ENCODE results near the gene NTM. TPM values are rescaled to one million over a fixed set of nuclear protein-coding genes. Genes with fewer than 3 reads are reported as not detected.

Gene NTM
- total RNA-seq, 4 donors from 2014 or later = 1.4 to 5.7 TPM; not detected in 2

DNA sequence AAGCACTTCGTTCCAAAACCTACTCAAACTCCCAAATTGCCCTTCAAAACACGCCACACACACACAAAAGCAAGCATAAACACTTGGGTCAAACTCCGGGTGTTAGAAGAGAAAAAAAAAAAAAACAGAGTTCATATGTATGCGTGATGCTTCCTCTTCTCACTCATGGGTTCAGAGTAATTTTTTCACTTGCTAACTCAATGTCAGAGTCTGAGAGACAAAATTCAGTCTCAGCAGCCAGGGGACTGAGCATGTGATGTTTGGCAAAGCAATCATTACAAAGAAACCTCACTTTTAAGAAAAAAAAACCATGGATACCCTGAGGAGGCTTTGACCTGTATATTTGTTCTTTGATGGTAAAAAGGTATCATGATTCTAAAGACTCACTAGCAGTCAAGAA, 461.7 kb downstream of the NTM start:
- no peak for TF ChIP-seq POLR2A (IDR thresholded peaks at IDR 0.05)
- TF ChIP-seq, protein P1, sequence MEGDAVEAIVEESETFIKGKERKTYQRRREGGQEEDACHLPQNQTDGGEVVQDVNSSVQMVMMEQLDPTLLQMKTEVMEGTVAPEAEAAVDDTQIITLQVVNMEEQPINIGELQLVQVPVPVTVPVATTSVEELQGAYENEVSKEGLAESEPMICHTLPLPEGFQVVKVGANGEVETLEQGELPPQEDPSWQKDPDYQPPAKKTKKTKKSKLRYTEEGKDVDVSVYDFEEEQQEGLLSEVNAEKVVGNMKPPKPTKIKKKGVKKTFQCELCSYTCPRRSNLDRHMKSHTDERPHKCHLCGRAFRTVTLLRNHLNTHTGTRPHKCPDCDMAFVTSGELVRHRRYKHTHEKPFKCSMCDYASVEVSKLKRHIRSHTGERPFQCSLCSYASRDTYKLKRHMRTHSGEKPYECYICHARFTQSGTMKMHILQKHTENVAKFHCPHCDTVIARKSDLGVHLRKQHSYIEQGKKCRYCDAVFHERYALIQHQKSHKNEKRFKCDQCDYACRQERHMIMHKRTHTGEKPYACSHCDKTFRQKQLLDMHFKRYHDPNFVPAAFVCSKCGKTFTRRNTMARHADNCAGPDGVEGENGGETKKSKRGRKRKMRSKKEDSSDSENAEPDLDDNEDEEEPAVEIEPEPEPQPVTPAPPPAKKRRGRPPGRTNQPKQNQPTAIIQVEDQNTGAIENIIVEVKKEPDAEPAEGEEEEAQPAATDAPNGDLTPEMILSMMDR (IDR thresholded peaks at IDR 0.05) = no peak
- no peak for DNase-seq
- no peaks in the 10 kb centered on the region for H3K9me3 ChIP-seq
- no peaks in the 10 kb centered on the region for H3K27me3 ChIP-seq
- intact Hi-C loops (cut with DNase I; ENCODE audit: low total_unique reads) = no loop called here
- no peak overlapping the region for H3K4me3 ChIP-seq
- H3K36me3 ChIP-seq = no peaks in the 10 kb centered on the region
- H3K4me1 ChIP-seq = no peaks in the 10 kb centered on the region
- H3K27ac ChIP-seq = no peak overlapping the region

DNA sequence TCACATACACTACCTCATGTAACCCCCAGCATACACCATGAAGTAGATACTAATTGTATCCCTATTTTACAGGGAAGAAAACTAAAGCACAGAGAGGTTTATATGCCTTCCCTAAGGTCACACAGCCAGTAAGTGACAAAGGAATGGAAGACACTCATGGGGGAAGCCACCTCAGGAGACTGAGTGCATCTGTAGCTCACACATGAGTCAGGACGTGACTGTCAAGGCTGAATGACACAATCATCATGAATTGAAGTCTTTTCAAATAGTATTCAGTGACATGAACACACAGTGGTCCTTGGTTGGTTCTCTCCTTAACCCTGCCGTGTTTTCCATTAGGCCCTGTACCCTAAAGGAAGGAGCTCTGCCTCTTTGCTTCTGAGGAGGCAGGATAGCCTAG, 463.0 kb downstream of the NTM start:
- intact Hi-C loops (cut with DNase I; ENCODE audit: low total_unique reads) = no loop called here
- H3K36me3 ChIP-seq = no peaks in the 10 kb centered on the region
- no peak for DNase-seq
- H3K4me1 ChIP-seq = no peaks in the 10 kb centered on the region
- no peaks in the 10 kb centered on the region for H3K9me3 ChIP-seq
- H3K4me3 ChIP-seq = no peak overlapping the region
- H3K27me3 ChIP-seq = no peaks in the 10 kb centered on the region
- no peak overlapping the region for H3K27ac ChIP-seq
- TF ChIP-seq, protein P1 (IDR thresholded peaks at IDR 0.05) = no peak
- no peak for TF ChIP-seq POLR2A (IDR thresholded peaks at IDR 0.05)

DNA sequence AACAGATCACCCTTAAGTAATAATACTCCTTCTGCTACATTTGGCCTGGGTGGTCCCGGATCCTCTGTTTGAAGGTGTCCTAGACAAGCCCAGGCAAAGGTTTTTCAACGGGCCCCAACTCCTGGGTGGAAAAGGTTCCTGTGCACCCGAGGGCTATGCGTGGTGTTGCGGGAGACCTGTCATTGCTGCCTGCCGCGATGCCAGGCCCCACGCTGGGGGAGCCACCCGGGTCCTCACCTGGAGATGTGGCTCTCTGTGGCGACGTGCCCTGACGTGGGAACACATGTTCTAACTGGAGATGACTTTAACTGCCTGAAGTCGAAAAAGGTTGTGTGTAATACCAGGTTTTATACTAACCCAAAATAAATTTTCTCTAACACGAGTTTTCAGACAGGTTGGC, 467.1 kb downstream of the NTM start:
- no peak overlapping the region for H3K4me3 ChIP-seq
- intact Hi-C loops (cut with DNase I; ENCODE audit: low total_unique reads) = no loop called here
- no peak for DNase-seq
- no peak for TF ChIP-seq POLR2A (IDR thresholded peaks at IDR 0.05)
- TF ChIP-seq, protein P1 (IDR thresholded peaks at IDR 0.05) = no peak
- H3K4me1 ChIP-seq = no peaks in the 10 kb centered on the region
- no peak overlapping the region for H3K27ac ChIP-seq
- no peaks in the 10 kb centered on the region for H3K27me3 ChIP-seq
- no peaks in the 10 kb centered on the region for H3K9me3 ChIP-seq
- H3K36me3 ChIP-seq = no peaks in the 10 kb centered on the region

DNA sequence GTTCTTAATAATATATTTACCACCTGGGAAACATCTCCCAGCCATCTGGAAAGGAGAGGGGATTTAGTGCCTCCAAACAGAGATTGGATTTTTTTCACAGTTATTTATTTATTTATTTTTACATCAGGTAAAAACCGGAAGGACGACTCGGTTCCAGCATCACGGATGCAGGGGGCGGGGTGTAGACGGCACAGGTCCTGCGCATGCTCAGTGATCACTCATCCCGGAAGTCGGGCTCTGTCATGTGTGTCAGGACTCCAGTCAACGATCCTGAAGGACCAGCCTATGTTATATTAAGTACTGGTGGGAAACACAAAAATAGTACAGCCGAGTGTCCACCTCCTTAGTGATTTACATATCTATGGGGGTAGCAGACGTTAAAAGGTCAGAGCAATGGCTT, 467.6 kb downstream of the NTM start:
- Histone ChIP-seq H3K27me3 (no peaks in the 10 kb centered on the region), H3K4me1 (no peaks in the 10 kb centered on the region), H3K4me3 (no peak overlapping the region), H3K27ac (no peak overlapping the region), H3K36me3 (no peaks in the 10 kb centered on the region), H3K9me3 (no peaks in the 10 kb centered on the region)
- no peak for DNase-seq
- TF ChIP-seq, protein P1 (IDR thresholded peaks at IDR 0.05) = no peak
- TF ChIP-seq POLR2A (IDR thresholded peaks at IDR 0.05) = no peak
- intact Hi-C loops (cut with DNase I; ENCODE audit: low total_unique reads) = no loop called here

DNA sequence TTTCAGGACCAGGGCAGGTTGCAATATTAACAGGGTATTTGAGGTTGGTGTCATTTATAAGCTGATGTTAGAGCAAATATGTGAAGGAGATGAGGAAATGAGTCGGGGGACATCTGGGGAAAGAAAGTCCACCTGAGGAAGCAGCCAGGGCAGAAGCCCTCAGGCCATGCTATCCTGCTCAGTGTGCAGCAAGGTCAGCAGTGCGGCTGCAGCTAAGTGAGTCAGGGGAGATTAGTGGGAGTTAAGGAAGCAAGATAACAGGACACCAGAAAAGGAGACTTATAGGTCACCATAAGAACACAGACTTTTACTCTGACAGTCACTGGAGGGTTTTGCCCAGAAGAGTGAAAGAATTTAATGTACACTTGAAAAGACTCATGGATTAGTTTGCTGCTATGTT, 468.9 kb downstream of the NTM start:
- H3K4me3 ChIP-seq = no peak overlapping the region
- H3K9me3 ChIP-seq = no peaks in the 10 kb centered on the region
- TF ChIP-seq, protein P1 (IDR thresholded peaks at IDR 0.05) = no peak
- no peak for TF ChIP-seq POLR2A (IDR thresholded peaks at IDR 0.05)
- no peaks in the 10 kb centered on the region for H3K36me3 ChIP-seq
- H3K27ac ChIP-seq = no peak overlapping the region
- intact Hi-C loops (cut with DNase I; ENCODE audit: low total_unique reads) = no loop called here
- no peaks in the 10 kb centered on the region for H3K27me3 ChIP-seq
- H3K4me1 ChIP-seq = no peaks in the 10 kb centered on the region
- no peak for DNase-seq

All from uterus (tissue), 4 donors.